A673 (cell line): Measurements from ENCODE around the gene IL1RAP.

ENCODE experiments used
- EZH2 ChIP-seq: fragments of 200-600 bp; sonication (generic); IDR thresholded peaks from 2 replicates; pipeline ENCODE4 v1.6.1; 2017; ENCODE audit warnings: borderline replicate concordance, low read depth, mild to moderate bottlenecking, mixed read lengths, antibody characterized with exemption, low read length; ENCODE audit not compliant: poor library complexity, severe bottlenecking
- TF ChIP-seq, protein P1 (sequence below): fragments of 300-800, 200-600 bp; sonication (generic); conservative IDR thresholded peaks from 2 replicates; pipeline ENCODE4 v1.5.1; 2017; ENCODE audit warnings: low read depth, mild to moderate bottlenecking, antibody characterized with exemption, low read length, moderate library complexity, mixed read lengths

DNA sequence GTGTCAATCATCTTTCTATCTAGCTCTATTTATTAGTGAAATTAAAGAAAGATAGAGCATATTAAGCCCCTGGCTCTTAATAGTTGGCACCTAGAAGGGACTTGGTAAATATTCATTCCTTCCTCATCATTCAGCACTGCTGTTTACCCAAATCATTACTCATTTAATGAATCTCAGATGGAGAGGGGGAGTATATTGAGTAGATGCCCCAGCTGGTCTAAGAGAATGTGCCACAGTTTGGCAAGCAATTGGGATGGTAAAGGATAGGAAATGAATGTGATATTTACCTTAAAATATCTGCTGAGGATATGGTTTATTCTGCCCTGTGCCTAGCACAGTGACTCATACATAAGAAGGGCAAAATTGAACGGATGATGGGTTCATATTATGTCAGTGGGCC is 6.0 kb downstream of the IL1RAP start:
- TF ChIP-seq, protein P1, sequence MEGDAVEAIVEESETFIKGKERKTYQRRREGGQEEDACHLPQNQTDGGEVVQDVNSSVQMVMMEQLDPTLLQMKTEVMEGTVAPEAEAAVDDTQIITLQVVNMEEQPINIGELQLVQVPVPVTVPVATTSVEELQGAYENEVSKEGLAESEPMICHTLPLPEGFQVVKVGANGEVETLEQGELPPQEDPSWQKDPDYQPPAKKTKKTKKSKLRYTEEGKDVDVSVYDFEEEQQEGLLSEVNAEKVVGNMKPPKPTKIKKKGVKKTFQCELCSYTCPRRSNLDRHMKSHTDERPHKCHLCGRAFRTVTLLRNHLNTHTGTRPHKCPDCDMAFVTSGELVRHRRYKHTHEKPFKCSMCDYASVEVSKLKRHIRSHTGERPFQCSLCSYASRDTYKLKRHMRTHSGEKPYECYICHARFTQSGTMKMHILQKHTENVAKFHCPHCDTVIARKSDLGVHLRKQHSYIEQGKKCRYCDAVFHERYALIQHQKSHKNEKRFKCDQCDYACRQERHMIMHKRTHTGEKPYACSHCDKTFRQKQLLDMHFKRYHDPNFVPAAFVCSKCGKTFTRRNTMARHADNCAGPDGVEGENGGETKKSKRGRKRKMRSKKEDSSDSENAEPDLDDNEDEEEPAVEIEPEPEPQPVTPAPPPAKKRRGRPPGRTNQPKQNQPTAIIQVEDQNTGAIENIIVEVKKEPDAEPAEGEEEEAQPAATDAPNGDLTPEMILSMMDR = no peak
- TF ChIP-seq EZH2 = no peak
